GM18508 (cell line): ENCODE measurements around the gene MFSD1.
"Not testable (repeated sequence)": the region's sequence is repeated elsewhere in the genome, so short reads cannot be mapped to it uniquely, and the experiment has no call there.

Experiments used
- ATAC-seq: cut with Tn5 transposase; IDR thresholded peaks from one replicate; pipeline ENCODE4 v1.9.1; 2021; ENCODE audit warnings: moderate number of reproducible peaks; ENCODE audit not compliant: insufficient read depth, unreplicated experiment

Gene MFSD1

GRCh38 chr3:158775426-158776410 lies 26.1 kb upstream of the MFSD1 start:
- no peak for ATAC-seq

DNA sequence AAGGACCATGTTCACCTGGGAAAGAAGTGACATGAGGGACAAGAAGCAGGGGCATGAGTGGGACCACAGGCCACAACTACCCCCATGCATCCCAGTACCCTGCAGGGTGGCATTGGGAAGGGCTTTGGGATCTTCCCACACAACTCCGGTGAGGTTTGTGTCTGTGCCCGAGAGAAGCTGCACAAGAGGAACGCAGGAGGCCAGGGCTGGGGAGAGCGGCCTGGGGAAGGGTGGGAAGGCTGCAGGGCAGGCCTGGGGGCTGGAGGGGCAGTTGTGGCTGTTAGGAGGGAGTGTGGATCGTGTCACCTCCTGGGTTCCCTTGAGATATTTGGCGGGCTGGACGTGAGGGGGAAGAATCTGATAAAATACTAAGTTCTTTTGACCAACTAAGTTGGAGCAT lies 25.3 kb upstream of the MFSD1 start:
- no peak for ATAC-seq

- no peak for ATAC-seq
These were observed 24.5 kb upstream of the MFSD1 start for GRCh38 chr3:158777161-158777873.

GRCh38 chr3:158780766-158781165 lies 21.1 kb upstream of the MFSD1 start:
- ATAC-seq, result no peak

DNA sequence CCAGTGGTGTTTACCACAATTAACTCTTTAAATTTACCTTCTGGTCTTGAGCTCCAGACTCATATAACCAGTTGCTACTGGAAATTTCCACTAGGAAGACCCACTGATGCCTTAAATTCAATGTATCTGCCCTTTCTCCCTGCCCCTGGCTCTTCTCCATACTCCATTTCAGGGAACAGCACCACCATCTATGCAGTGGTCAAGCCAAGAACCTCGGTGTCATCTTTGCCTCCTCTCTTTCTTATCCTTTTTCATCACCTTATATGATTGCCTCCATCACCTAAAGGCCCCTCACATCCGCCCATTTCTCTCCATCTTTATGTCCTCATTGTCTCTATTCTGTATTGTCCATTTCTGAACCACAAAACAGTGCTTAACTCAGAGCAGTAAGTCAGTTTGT lies 20.7 kb upstream of the MFSD1 start:
- no peak for ATAC-seq

GRCh38 chr3:158781849-158782248 lies 20.0 kb upstream of the MFSD1 start:
- ATAC-seq, result no peak

DNA sequence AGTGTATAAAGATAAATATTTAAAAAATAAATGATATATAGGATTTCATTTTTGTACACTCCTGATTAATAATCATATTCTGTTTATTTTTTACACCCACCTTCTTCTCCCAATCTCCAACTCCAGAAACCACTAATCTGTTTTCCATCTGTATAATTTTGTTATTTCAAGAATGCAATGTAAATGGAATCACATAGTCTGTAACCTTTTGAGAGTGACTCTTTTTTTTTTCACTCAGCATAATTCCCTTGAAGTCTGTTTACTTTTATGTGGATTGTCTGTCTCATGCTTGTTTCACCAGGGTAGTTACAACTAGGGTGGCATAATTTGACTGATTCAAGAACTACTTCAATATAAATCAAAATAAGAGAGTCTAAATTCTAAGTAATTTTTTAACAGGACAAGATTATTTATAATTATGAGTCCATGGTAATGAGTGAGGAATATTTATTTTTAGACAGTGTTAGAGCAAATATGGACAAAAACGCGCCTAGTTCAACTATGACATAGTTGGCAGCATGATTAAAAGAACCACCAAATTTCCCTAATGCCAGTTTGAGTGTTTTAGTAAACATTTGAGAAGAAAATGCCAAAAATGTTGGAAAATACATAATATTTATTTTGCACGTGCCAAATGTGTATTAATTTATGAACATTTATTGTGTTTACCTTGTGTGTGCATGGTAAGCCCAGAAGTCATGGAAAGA lies 19.4 kb upstream of the MFSD1 start:
- ATAC-seq, result no peak

DNA sequence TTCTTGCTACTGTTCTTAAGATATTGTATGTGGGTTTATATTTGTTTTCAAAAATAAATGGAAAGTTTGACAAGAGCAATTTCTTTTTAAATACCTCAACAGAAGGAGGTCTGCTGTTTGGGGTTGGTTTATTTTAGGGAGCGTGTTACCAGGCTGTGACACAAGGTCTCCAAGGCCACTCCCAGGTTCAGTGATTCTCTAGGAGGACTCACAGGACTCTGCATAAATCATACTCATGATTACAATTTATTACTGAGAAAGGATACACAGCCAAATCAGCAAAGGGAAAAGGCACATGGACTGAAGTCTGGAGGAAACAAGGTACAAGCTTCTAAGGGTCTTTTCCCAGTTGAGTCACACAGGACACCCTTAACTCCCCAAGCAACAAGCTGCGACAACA lies 18.8 kb upstream of the MFSD1 start:
- ATAC-seq, result no peak

- ATAC-seq, result no peak
These were observed 15.9 kb upstream of the MFSD1 start for GRCh38 chr3:158785972-158786371.

DNA sequence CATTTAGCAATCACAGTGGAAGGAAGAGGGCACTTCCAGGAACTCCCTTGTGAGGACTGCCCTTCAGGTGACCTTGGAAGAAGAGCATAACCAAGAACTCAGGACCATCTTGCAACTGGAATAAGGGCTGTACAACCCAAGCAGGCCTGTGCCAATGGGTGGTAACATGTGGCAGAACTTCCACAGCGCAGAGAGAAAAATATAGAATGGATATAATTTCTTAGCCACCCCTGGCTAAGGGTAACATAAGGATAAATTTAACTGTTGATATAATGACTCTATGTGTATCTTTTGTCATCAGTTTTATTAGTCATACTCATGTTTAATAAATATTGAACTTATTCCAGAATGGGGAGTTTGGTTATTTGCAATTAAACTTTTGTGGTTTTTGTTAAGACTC lies 13.4 kb upstream of the MFSD1 start:
- ATAC-seq, result no peak

DNA sequence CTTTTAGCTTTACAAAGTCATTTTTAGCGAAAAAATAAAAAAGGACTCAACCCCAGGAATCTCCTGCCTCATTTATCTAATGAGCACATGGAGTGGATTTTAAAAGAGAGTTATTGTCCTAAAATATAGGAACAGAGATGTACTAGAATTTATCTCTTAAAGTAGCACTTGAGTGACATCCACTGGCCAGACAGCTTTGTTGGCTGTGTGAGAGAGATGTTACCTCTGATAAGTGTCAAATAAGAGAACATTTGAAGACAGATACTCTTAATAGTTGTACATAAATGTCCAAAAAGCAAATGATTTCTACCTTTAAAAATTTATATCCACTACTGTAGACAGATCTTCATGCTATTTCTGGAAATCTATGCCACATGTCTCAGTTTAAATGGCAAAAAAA lies 12.3 kb upstream of the MFSD1 start:
- no peak for ATAC-seq

GRCh38 chr3:158790901-158791589 lies 10.8 kb upstream of the MFSD1 start:
- ATAC-seq, result peak; percentile 60

GRCh38 chr3:158791590-158791920 lies 10.3 kb upstream of the MFSD1 start:
- not testable (repeated sequence) for ATAC-seq

DNA sequence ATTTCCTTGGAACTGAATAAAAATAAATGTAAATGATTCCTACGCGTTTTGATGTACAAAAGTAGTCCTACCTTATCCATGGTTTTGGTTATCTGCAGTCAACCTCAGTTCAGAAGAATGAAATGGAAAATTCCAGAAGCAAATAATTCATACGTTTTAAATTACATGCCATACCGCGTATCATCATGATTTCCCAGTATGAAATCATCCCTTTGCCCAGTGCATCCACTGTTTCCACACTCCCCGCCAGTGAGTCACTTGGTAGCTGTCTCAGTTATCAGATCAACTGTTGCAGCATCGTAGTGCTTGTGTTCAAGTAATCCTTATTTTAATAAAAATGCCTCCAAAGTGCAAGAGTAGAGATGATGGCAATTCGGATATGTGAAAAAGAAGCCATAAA lies 9.1 kb upstream of the MFSD1 start:
- ATAC-seq, result no peak

GRCh38 chr3:158794206-158794605 lies 7.6 kb upstream of the MFSD1 start:
- no peak for ATAC-seq

GRCh38 chr3:158794936-158795518 lies 6.8 kb upstream of the MFSD1 start:
- no peak for ATAC-seq

GRCh38 chr3:158801201-158801600 lies 653 bp upstream of the MFSD1 start:
- ATAC-seq, result no peak

DNA sequence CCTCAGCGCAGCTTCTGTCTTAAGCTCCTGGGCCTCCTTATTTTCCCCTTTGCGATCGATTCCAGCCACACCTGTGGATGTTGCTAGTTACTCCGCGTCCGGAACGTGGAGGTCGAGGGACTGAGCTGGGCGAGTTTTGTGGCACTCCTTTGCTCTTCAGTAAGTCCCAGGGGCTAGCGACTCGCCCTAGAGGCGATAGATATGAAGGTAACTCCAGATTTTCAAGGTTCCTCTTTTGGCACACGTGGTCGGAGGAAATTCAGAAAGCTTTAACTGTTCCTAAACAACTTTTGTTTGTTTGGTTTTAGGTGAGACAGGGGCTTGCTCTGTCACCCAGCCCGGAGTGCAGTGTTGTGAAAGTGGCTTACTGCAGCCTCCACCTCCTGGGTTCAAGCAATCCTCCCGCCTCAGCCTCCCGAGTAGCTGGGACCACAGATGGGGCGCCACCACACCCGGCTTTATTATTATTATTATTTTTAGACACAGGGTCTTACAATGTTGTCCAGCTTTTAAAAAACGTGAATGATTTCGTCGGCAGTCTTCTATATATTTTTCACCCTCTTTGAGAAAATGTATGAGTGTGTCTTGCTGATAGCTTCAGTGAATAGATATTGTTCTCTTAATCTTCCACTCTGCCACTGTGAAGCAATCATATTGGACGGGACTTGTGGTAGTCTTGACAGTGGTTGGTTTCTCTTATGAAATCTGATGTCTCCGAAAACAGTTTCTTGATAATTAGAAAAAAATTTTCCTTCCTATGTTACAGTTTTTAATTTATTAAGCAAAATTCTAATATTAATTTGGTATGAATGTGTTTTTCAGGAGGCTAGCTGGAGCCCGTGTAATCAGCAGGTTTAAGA lies 785 bp downstream of the MFSD1 start:
- ATAC-seq, result peak; percentile 21

- ATAC-seq, result no peak
These were observed 2.6 kb downstream of the MFSD1 start for GRCh38 chr3:158804441-158804840.
